Kidney (tissue), 14 donors: ENCODE measurements around the gene TMEM167A. TPM values are rescaled to one million over a fixed set of nuclear protein-coding genes. Genes with fewer than 3 reads are reported as not detected.

Source experiments
- DNase-seq, 5 donors: peaks; one replicate each; pipeline ENCODE4 v3.0.0-alpha.2; 2013 to 2020
- FAIRE-seq: peaks from 2 replicates; lab custom pipeline; 2012; peaks lifted over from hg19 to GRCh38; lab: Jason Lieb, UNC
- H3K27ac ChIP-seq, 2 donors: one replicate each; pipeline ENCODE4 v1.7.0; 2013; ENCODE audit warnings: low read depth in 2 of 2, low read length in 2 of 2, inconsistent platforms in 1 of 2
- H3K27me3 ChIP-seq: one replicate; pipeline ENCODE4 v1.7.1; 2013; ENCODE audit warnings: low read length, inconsistent platforms; ENCODE audit not compliant: control insufficient read depth, insufficient read depth
- H3K36me3 ChIP-seq, 3 donors: one replicate each; pipeline versions ENCODE4 v1.7.0 to v1.7.1; 2013; ENCODE audit warnings: low read length in 3 of 3, control low read depth in 1 of 3, inconsistent platforms in 1 of 3; ENCODE audit not compliant: insufficient read depth in 3 of 3, control insufficient read depth in 2 of 3
- H3K4me1 ChIP-seq, 3 donors: one replicate each; pipeline versions ENCODE4 v1.7.0 to v1.7.1; 2013; ENCODE audit warnings: low read length in 3 of 3, inconsistent platforms in 1 of 3, low read depth in 1 of 3; ENCODE audit not compliant: control insufficient read depth in 2 of 3, insufficient read depth in 2 of 3
- H3K4me3 ChIP-seq, 3 donors: one replicate each; pipeline versions ENCODE4 v1.7.0 to v1.8.1; 2013; ENCODE audit warnings: low read length in 3 of 3, control low read depth in 1 of 3, inconsistent platforms in 1 of 3
- H3K9ac ChIP-seq, 3 donors: one replicate each; pipeline versions ENCODE4 v1.7.0 to v1.7.1; 2013; ENCODE audit warnings: low read length in 3 of 3, control low read depth in 1 of 3, inconsistent platforms in 1 of 3
- H3K9me3 ChIP-seq, 3 donors: one replicate each; pipeline versions ENCODE4 v1.7.0 to v1.7.1; 2013; ENCODE audit warnings: low read length in 3 of 3, control low read depth in 1 of 3, inconsistent platforms in 1 of 3; ENCODE audit not compliant: control insufficient read depth in 2 of 3, insufficient read depth in 1 of 3
- intact Hi-C: fragments of 100-400 bp; cut with DNase I; formaldehyde crosslinking; loops from one replicate; pipeline ENCODE4 v1.11.1; 2022
- polyA plus RNA-seq: library from polyadenylated mRNA; stranded (reverse); fragments of 350-450 nt; fragmentation: Illumina TruSeq; extraction: RNeasy Lipid Tissue Mini Kit (QIAGEN cat#74804); gene quantifications from one replicate; pipeline ENCODE4 v1.2.3, GENCODE V29; 2014; ENCODE audit warnings: low read depth, low replicate concordance; ENCODE audit not compliant: insufficient read depth
- total RNA-seq: library from RNA; stranded (reverse); fragmentation: NEBNext Ultra II Directional; extraction: Animal tissue kit (Norgen Biotek cat#: 25700); gene quantifications from one replicate; pipeline ENCODE4 v1.2.1, GENCODE V29; 2021
- TF ChIP-seq, protein P1 (sequence below): IDR thresholded peaks from 3 replicates; pipeline ENCODE4 v1.5.1; 2012; ENCODE audit warnings: mild to moderate bottlenecking, moderate library complexity, borderline replicate concordance; ENCODE audit not compliant: insufficient read depth; ENCODE audit errors: extremely low read depth
- donor health status: control.
- donor health status: control.
- donor health status: control.
- donor health status: control.
- donor health status: control.
- donor health status: DM: yes; HTN: yes; CAD: no.
- donor health status: Normal renal cell carcinoma (clear cell type).

TMEM167A gene
- total and polyA plus RNA-seq, 2 donors from 2014 or later, result 55.3 to 82.0 TPM

DNA sequence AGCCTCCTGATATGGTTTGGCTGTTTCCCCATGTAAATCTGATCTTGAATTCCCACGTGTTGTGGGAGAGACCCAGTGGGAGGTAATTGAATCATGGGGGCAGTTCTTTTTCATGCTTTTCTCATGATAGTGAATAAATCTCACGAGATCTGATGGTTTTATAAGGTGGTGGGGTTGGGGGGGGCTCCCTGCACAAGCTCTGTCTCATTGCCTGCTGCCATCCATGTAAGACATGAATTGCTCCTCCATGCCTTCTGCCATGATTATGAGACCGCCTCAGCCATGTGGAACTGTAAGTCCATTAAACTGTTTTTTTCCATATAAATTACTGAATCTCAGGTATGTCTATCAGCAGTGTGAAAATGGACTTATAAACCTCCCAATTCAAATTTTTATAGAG lies 13.0 kb upstream of the TMEM167A start:
- Histone ChIP-seq H3K27ac (no peak overlapping the region), H3K4me1 (no peaks in the 10 kb centered on the region), H3K27me3 (no peaks in the 10 kb centered on the region), H3K9ac (no peak overlapping the region), H3K9me3 (peaks cover 0 to 12% (median 0%) of the 10 kb centered on the region in 3 donors), H3K4me3 (no peak overlapping the region), H3K36me3 (no peaks in the 10 kb centered on the region)
- no peak for FAIRE-seq
- intact Hi-C loops, result no loop called here
- DNase-seq, result no peak
- TF ChIP-seq, protein P1, sequence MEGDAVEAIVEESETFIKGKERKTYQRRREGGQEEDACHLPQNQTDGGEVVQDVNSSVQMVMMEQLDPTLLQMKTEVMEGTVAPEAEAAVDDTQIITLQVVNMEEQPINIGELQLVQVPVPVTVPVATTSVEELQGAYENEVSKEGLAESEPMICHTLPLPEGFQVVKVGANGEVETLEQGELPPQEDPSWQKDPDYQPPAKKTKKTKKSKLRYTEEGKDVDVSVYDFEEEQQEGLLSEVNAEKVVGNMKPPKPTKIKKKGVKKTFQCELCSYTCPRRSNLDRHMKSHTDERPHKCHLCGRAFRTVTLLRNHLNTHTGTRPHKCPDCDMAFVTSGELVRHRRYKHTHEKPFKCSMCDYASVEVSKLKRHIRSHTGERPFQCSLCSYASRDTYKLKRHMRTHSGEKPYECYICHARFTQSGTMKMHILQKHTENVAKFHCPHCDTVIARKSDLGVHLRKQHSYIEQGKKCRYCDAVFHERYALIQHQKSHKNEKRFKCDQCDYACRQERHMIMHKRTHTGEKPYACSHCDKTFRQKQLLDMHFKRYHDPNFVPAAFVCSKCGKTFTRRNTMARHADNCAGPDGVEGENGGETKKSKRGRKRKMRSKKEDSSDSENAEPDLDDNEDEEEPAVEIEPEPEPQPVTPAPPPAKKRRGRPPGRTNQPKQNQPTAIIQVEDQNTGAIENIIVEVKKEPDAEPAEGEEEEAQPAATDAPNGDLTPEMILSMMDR, result no peak

DNA sequence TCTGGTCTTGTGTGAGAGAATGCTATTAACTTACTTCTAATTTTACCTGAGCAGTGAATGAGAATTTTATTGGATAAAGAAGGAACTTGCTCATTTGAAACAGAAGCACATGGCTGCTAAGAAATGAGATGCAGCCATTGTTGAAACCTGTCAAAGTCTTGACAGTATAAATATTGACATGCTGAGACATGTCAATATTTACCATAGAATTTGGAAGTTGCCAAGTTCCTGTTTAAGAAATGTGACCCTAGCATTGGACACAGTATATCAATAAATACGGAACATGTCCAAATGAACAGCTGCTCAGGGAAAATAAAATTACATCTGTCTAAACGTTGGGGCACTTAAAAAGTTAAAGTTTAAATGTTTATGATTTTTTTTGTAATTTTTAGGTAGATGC lies 7.9 kb upstream of the TMEM167A start:
- H3K9ac ChIP-seq, result no peak overlapping the region
- TF ChIP-seq, protein P1, result no peak
- no peak overlapping the region for H3K27ac ChIP-seq
- no peaks in the 10 kb centered on the region for H3K36me3 ChIP-seq
- FAIRE-seq (no peak), DNase-seq (no peak)
- H3K9me3 ChIP-seq, result no peaks in the 10 kb centered on the region
- H3K27me3 ChIP-seq, result no peaks in the 10 kb centered on the region
- H3K4me3 ChIP-seq, result no peak overlapping the region
- intact Hi-C loops, result no loop called here
- no peaks in the 10 kb centered on the region for H3K4me1 ChIP-seq

DNA sequence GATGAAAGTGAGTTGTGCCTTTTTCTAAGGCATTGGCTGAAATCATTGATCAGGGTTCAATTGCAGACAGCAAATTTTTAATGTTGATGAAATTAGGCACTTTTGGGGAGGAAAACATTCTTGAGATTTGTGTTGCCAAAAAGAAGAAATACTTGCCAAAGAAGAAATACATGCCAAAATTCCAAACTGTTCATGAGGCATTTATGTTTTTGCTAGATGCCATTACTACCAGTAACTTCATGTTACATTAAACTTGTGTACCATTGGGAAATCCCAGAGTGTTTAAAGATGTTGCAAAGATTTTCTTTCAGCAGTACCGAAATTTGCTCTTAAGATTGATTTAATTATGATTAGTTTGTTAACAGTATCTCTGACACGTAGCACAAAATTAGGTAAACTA lies 7.1 kb upstream of the TMEM167A start:
- no peak for FAIRE-seq
- no peak for DNase-seq
- Histone ChIP-seq H3K27ac (no peak overlapping the region), H3K9me3 (no peaks in the 10 kb centered on the region), H3K4me1 (no peaks in the 10 kb centered on the region), H3K36me3 (no peaks in the 10 kb centered on the region), H3K9ac (no peak overlapping the region), H3K4me3 (no peak overlapping the region), H3K27me3 (no peaks in the 10 kb centered on the region)
- TF ChIP-seq, protein P1, result no peak
- intact Hi-C loops, result no loop called here

DNA sequence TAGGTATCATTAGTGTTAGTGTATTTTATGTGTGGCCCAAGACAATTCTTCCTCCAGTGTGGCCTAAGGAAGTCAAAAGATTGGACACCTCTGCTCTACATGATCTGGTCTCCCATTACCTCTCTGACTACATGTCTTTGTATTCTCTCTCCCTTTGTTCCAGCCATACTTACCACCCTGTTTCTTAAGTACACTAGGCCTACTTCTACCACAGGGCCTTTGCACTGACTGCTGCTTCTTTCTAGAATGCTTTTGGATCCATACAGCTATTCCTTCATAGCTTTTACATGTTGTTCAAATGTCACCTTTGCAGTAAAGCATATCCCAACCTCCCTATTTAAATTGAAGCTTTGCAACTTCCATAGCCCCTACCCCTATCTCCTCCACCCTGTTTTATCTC lies 5.6 kb upstream of the TMEM167A start:
- Histone ChIP-seq H3K27ac (no peak overlapping the region), H3K4me3 (no peak overlapping the region), H3K9ac (no peak overlapping the region), H3K36me3 (no peaks in the 10 kb centered on the region), H3K27me3 (no peaks in the 10 kb centered on the region), H3K4me1 (peaks cover 0 to 4% (median 3%) of the 10 kb centered on the region in 3 donors), H3K9me3 (no peaks in the 10 kb centered on the region)
- intact Hi-C loops, result no loop called here
- FAIRE-seq (no peak), DNase-seq (no peak)
- TF ChIP-seq, protein P1, result no peak
